ENCODE data around the gene RPS3A. TPM values are rescaled to one million over a fixed set of nuclear protein-coding genes. Genes with fewer than 3 reads are reported as not detected.
A peak's percentile ranks its signal among the peaks of the same experiment; 100 is the strongest.

Gene RPS3A
- polyA plus RNA-seq, 6 donors from 2014 or later: 2,210 to 4,498 (median 3,125) TPM

DNA sequence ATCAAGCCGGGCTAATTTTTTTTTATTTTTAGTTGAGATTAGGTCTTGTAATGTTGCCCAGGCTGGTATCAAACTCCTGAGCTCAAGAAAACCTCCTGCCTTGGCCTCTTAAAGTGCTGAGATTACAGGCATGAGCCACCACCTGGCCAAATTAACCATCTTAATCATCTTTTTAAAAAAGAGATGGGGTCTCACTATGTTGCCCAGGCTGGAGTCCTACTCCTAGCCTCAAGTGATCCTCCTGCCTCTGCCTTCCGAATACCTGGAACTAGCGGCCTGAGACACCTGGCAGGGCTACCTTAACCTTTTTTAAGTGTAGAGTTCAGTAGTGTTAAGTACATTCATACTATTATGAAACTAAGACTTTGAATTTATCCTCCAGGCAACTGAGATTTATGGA, 1.7 kb upstream of the RPS3A start:
- H3K4me3 Mint-ChIP-seq: peak overlapping the region in 6 of 8 donors; percentile 63 to 99 (median 91)
- ATAC-seq (ENCODE audit: low read depth in 2 of 2) (no peak), DNase-seq (no peak)
- peaks cover 0 to 7% (median 0%) of the 10 kb centered on the region in 3 donors for H3K27me3 Mint-ChIP-seq
- H3K4me1 Mint-ChIP-seq: peaks cover 15 to 46% (median 33%) of the 10 kb centered on the region in 3 donors
- peak overlapping the region; percentile 93 to 99 (median 97) for H3K27ac Mint-ChIP-seq
- H3K36me3 Mint-ChIP-seq: peaks cover 8 to 18% of the 10 kb centered on the region in 2 donors
- H3K9me3 Mint-ChIP-seq: peaks cover 0 to 5% (median 0%) of the 10 kb centered on the region in 7 donors

DNA sequence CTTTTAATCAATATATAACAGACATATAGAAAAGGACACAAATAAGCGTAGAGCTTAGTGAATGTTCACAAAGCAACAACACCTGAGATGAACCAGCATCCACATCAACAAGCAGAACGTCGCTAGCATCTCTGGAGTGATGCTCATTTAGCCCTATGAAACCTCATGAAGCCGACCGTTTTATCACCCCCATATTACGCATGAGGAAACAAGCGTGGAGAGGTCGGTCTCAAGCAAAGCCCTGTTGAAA, 524 bp upstream of the RPS3A start:
- Mint-ChIP-seq H3K9me3 (peaks cover 0 to 5% (median 0%) of the 10 kb centered on the region in 7 donors), H3K4me3 (peak overlapping the region; percentile 88 to 99 (median 97)), H3K27me3 (peaks cover 0 to 7% (median 0%) of the 10 kb centered on the region in 3 donors), H3K4me1 (peaks cover 15 to 46% (median 33%) of the 10 kb centered on the region in 3 donors), H3K27ac (peak overlapping the region; percentile 96 to 99 (median 98)), H3K36me3 (peaks cover 8 to 19% of the 10 kb centered on the region in 2 donors)
- ATAC-seq (ENCODE audit: low read depth in 2 of 2) (no peak), DNase-seq (no peak)

DNA sequence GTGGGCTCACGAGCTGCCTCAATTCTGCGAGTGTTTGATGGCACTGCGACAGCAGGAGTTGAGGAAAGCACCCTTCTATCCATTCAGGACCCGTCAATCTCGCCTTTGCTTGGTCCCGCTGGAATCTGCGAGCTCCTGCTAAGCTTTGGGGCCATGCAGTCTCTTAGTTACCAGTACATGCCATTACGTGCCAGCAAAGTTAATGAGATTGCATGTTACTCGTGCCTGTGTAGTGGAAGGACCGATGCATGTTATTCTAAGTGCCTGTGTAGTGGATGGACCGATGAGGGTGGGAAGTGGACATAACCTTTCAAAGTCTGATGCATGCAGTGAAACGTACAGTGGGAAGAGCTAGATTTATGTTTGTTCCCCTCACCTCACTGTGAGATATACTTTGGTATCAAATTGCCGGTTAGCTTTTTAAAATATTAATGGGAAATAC, 569 bp downstream of the RPS3A start:
- peak; percentile 1 for ATAC-seq (ENCODE audit: low read depth in 2 of 2)
- no peak for DNase-seq
- H3K36me3 Mint-ChIP-seq: peaks cover 12 to 19% of the 10 kb centered on the region in 2 donors

GRCh38 chr4:151100531-151100930, 1.1 kb downstream of the RPS3A start:
- Mint-ChIP-seq H3K4me1 (peaks cover 15 to 44% (median 33%) of the 10 kb centered on the region in 3 donors), H3K4me3 (peak overlapping the region; percentile 88 to 99 (median 97)), H3K27ac (peak overlapping the region; percentile 96 to 99 (median 98)), H3K9me3 (no peaks in the 10 kb centered on the region), H3K27me3 (peaks cover 0 to under 1% (median 0%) of the 10 kb centered on the region in 3 donors), H3K36me3 (peaks cover 14 to 19% of the 10 kb centered on the region in 2 donors)
- ATAC-seq (ENCODE audit: low read depth in 2 of 2) (no peak), DNase-seq (no peak)

More for the DNA sequence above, 569 bp downstream of the RPS3A start:
- peaks cover 15 to 46% (median 33%) of the 10 kb centered on the region in 3 donors for H3K4me1 Mint-ChIP-seq
- H3K27me3 Mint-ChIP-seq: peaks cover 0 to 5% (median 0%) of the 10 kb centered on the region in 3 donors
- peak overlapping the region; percentile 96 to 99 (median 98) for H3K27ac Mint-ChIP-seq
- peak overlapping the region; percentile 88 to 99 (median 97) for H3K4me3 Mint-ChIP-seq
- H3K9me3 Mint-ChIP-seq: peaks cover 0 to 5% (median 0%) of the 10 kb centered on the region in 7 donors

- H3K9me3 Mint-ChIP-seq: no peaks in the 10 kb centered on the region
- peak overlapping the region in 1 of 8 donors; percentile 29 for H3K4me3 Mint-ChIP-seq
- ATAC-seq (ENCODE audit: low read depth in 2 of 2) (no peak), DNase-seq (no peak)
- H3K27ac Mint-ChIP-seq: no peak overlapping the region
- peaks cover 11 to 33% (median 30%) of the 10 kb centered on the region in 3 donors for H3K4me1 Mint-ChIP-seq
- no peaks in the 10 kb centered on the region for H3K27me3 Mint-ChIP-seq
- H3K36me3 Mint-ChIP-seq: peaks cover 14 to 29% of the 10 kb centered on the region in 2 donors
Observed at GRCh38 chr4:151103758-151104157, 4.3 kb downstream of the RPS3A start.

GRCh38 chr4:151104621-151105020, 5.2 kb downstream of the RPS3A start:
- Mint-ChIP-seq H3K36me3 (peaks cover 14 to 29% of the 10 kb centered on the region in 2 donors), H3K9me3 (no peaks in the 10 kb centered on the region), H3K4me3 (peak overlapping the region in 1 of 8 donors; percentile 61), H3K27me3 (no peaks in the 10 kb centered on the region), H3K4me1 (peaks cover 11 to 30% (median 25%) of the 10 kb centered on the region in 3 donors), H3K27ac (peak overlapping the region in 1 of 6 donors; percentile 28)
- ATAC-seq (ENCODE audit: low read depth in 2 of 2): no peak
- no peak for DNase-seq

- ATAC-seq (ENCODE audit: low read depth in 2 of 2) (no peak), DNase-seq (no peak)
- Mint-ChIP-seq H3K4me3 (no peak overlapping the region), H3K27me3 (no peaks in the 10 kb centered on the region), H3K27ac (peak overlapping the region in 1 of 6 donors; percentile 56), H3K4me1 (peaks cover 6 to 23% (median 17%) of the 10 kb centered on the region in 3 donors), H3K36me3 (peaks cover 14 to 27% of the 10 kb centered on the region in 2 donors), H3K9me3 (no peaks in the 10 kb centered on the region)
Observed at GRCh38 chr4:151105454-151106032, 6.1 kb downstream of the RPS3A start.

DNA sequence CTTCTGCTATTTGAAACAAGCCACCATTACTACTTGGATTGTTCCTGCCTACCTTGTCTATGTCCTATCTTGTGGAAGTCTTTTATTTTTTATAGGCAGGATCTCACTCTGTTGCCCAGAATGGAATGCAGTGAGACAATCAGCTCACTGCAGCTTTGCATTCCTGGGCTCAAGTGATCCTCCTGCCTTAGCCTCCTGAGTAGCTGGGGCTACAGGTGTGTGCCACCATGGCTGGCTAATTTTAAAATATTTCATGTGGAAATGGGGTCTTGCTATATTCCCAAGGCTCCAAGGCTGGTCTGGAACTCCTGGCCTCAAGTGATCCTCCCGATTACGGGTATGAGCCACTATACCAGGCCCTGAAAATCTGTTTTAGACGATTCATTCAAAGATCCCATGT, 7.6 kb downstream of the RPS3A start:
- H3K36me3 Mint-ChIP-seq: peaks cover 13 to 17% of the 10 kb centered on the region in 2 donors
- DNase-seq (no peak), ATAC-seq (ENCODE audit: low read depth in 2 of 2) (no peak)
- H3K27me3 Mint-ChIP-seq: no peaks in the 10 kb centered on the region
- H3K27ac Mint-ChIP-seq: peak overlapping the region in 1 of 6 donors; percentile 46
- H3K4me3 Mint-ChIP-seq: no peak overlapping the region
- peaks cover 0 to 12% (median 4%) of the 10 kb centered on the region in 3 donors for H3K4me1 Mint-ChIP-seq
- no peaks in the 10 kb centered on the region for H3K9me3 Mint-ChIP-seq

DNA sequence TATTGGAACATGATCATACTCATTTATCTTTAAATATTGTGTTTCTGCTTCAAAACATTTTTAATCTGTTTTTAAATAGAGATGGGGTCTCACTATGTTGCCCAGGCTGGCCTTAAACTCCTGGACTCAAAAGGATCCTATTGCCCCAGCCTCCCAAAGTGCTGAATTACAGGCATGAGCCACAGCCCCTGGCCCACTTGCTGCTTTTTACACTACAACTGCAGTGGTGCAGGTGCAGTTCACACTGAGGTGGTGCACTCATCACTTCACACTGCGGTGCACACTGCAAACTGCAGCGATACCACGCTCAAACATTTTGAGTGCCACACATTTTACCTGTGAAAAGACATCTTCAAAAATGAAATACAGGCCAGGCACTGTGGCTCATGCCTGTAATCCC, 10.8 kb downstream of the RPS3A start:
- Mint-ChIP-seq H3K27ac (peak overlapping the region in 1 of 6 donors; percentile 63), H3K4me1 (peaks cover 0 to 5% (median 0%) of the 10 kb centered on the region in 3 donors), H3K4me3 (no peak overlapping the region), H3K27me3 (no peaks in the 10 kb centered on the region), H3K36me3 (peaks cover 0 to 10% of the 10 kb centered on the region in 2 donors), H3K9me3 (no peaks in the 10 kb centered on the region)
- ATAC-seq (ENCODE audit: low read depth in 2 of 2) (no peak), DNase-seq (no peak)

- Mint-ChIP-seq H3K27me3 (no peaks in the 10 kb centered on the region), H3K9me3 (no peaks in the 10 kb centered on the region), H3K4me1 (no peaks in the 10 kb centered on the region), H3K36me3 (no peaks in the 10 kb centered on the region), H3K4me3 (no peak overlapping the region), H3K27ac (no peak overlapping the region)
- DNase-seq: no peak
- no peak for ATAC-seq (ENCODE audit: low read depth in 2 of 2)
Observed at GRCh38 chr4:151114338-151114737, 14.9 kb downstream of the RPS3A start.

DNA sequence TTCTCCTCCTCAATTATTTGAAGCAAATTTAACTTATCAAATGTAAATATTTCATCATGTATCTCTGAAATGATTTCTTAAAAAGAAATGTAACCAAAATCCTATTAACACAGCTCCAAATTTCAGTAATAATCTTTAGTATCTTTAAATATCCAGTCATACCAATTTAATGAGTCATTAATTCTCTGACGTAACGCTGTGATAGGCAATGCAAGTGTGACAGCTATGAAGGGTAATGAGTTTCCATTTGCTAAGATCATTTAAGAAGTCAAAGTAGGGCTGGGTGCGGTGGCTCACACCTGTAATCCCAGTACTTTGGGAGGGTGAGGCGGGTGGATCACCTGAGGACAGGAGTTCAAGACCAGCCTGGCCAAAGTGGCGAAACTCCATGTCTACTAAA, 15.6 kb downstream of the RPS3A start:
- no peak for ATAC-seq (ENCODE audit: low read depth in 2 of 2)
- Mint-ChIP-seq H3K9me3 (no peaks in the 10 kb centered on the region), H3K27me3 (no peaks in the 10 kb centered on the region), H3K4me3 (no peak overlapping the region), H3K36me3 (no peaks in the 10 kb centered on the region), H3K4me1 (no peaks in the 10 kb centered on the region), H3K27ac (no peak overlapping the region)
- no peak for DNase-seq

GRCh38 chr4:151117371-151117962, 18.0 kb downstream of the RPS3A start:
- peak; percentile 39 for DNase-seq
- ATAC-seq (ENCODE audit: low read depth in 2 of 2): peak; percentile 75 to 86
- no peaks in the 10 kb centered on the region for H3K9me3 Mint-ChIP-seq
- H3K27me3 Mint-ChIP-seq: no peaks in the 10 kb centered on the region
- no peaks in the 10 kb centered on the region for H3K4me1 Mint-ChIP-seq
- no peak overlapping the region for H3K27ac Mint-ChIP-seq
- H3K36me3 Mint-ChIP-seq: no peaks in the 10 kb centered on the region
- H3K4me3 Mint-ChIP-seq: no peak overlapping the region

DNA sequence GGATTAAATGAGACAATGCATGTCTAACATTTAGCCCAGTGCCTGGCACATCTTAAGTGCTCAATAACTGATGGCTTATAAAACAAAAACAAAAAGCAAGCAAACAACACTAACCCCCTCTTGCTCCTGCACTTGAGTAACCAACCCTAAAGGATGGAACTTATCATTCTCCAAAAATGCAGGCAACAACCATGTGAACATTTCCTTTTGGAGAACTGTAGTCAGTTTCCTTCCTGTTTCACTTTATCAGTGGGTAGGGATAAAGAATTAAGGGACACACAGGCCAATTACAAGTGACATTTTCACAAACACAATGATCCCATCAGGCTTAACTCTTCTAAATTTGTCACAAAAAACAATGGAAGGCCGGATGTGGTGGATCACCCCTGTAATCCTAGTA, 30.4 kb downstream of the RPS3A start:
- Mint-ChIP-seq H3K27me3 (no peaks in the 10 kb centered on the region), H3K36me3 (no peaks in the 10 kb centered on the region), H3K4me3 (no peak overlapping the region), H3K4me1 (peaks cover 0 to 5% (median 0%) of the 10 kb centered on the region in 3 donors), H3K27ac (no peak overlapping the region), H3K9me3 (no peaks in the 10 kb centered on the region)
- ATAC-seq (ENCODE audit: low read depth in 2 of 2) (no peak), DNase-seq (no peak)

- DNase-seq (no peak), ATAC-seq (ENCODE audit: low read depth in 2 of 2) (no peak)
- no peaks in the 10 kb centered on the region for H3K36me3 Mint-ChIP-seq
- no peaks in the 10 kb centered on the region for H3K27me3 Mint-ChIP-seq
- H3K4me3 Mint-ChIP-seq: no peak overlapping the region
- no peaks in the 10 kb centered on the region for H3K4me1 Mint-ChIP-seq
- H3K9me3 Mint-ChIP-seq: no peaks in the 10 kb centered on the region
- H3K27ac Mint-ChIP-seq: no peak overlapping the region
Observed at GRCh38 chr4:151133311-151133710, 33.9 kb downstream of the RPS3A start.

Measured in naive B cell (primary cell).